Measurements from ENCODE around the gene LRP1B. TPM values are rescaled to one million over a fixed set of nuclear protein-coding genes. Genes with fewer than 3 reads are reported as not detected.

The LRP1B gene
- total RNA-seq, 6 experiments from 2014 or later = 0.06 to 1.7 (median 0.15) TPM; not detected in 1

- Histone ChIP-seq H3K9me3 (no peaks in the 10 kb centered on the region), H3K4me3 (no peak overlapping the region), H3K27me3 (no peaks in the 10 kb centered on the region), H3K4me1 (peaks cover 0 to 12% (median 0%) of the 10 kb centered on the region in 4 donors), H3K27ac (no peak overlapping the region), H3K36me3 (no peaks in the 10 kb centered on the region)
- ATAC-seq (peak in 3 of 4 donors; percentile 46 to 76 (median 57)), DNase-seq (peak in 1 of 3 donors; percentile 20)
- TF ChIP-seq CTCF (IDR thresholded peaks at IDR 0.05) (no peak), POLR2A (IDR thresholded peaks at IDR 0.05) (no peak)
- intact Hi-C loops (cut with DNase I) = no loop called here
- WGBS (ENCODE audit: insufficient coverage, low coverage, low lambda C conversion rate, missing lambda C conversion rate) = 35% methylated on average over 2 of the region's 2 CpGs
These were observed 436.6 kb downstream of the LRP1B start for GRCh38 chr2:141694180-141694579.

- 77% methylated on average over 2 of the region's 2 CpGs for whole genome bisulfite sequencing (ENCODE audit: insufficient coverage, low coverage, low lambda C conversion rate, missing lambda C conversion rate)
- no peak overlapping the region for H3K4me3 ChIP-seq
- H3K9me3 ChIP-seq = no peaks in the 10 kb centered on the region
- intact Hi-C loops (cut with DNase I) = no loop called here
- TF ChIP-seq POLR2A (IDR thresholded peaks at IDR 0.05) = no peak
- no peak for TF ChIP-seq CTCF (IDR thresholded peaks at IDR 0.05)
- H3K27ac ChIP-seq = no peak overlapping the region
- H3K36me3 ChIP-seq = no peaks in the 10 kb centered on the region
- ATAC-seq (no peak), DNase-seq (no peak)
- H3K27me3 ChIP-seq = no peaks in the 10 kb centered on the region
- peaks cover 0 to 12% (median 0%) of the 10 kb centered on the region in 4 donors for H3K4me1 ChIP-seq
These were observed 438.0 kb downstream of the LRP1B start for GRCh38 chr2:141692829-141693228.

- H3K4me1 ChIP-seq = no peaks in the 10 kb centered on the region
- no peak for ATAC-seq
- no peak for TF ChIP-seq POLR2A (IDR thresholded peaks at IDR 0.05)
- TF ChIP-seq CTCF (IDR thresholded peaks at IDR 0.05) = no peak
- intact Hi-C loops (cut with DNase I) = no loop called here
- H3K27ac ChIP-seq = no peak overlapping the region
- DNase-seq = no peak
- H3K27me3 ChIP-seq = no peaks in the 10 kb centered on the region
- H3K9me3 ChIP-seq = no peaks in the 10 kb centered on the region
- no peak overlapping the region for H3K4me3 ChIP-seq
- WGBS (ENCODE audit: insufficient coverage, low coverage, low lambda C conversion rate, missing lambda C conversion rate) = 62% methylated on average over 1 of the region's 2 CpGs
- no peaks in the 10 kb centered on the region for H3K36me3 ChIP-seq
These were observed 454.7 kb downstream of the LRP1B start for GRCh38 chr2:141676139-141676538.

GRCh38 chr2:141666191-141666590, 464.6 kb downstream of the LRP1B start:
- DNase-seq = no peak
- H3K9me3 ChIP-seq = no peaks in the 10 kb centered on the region
- no peak overlapping the region for H3K27ac ChIP-seq
- H3K36me3 ChIP-seq = no peaks in the 10 kb centered on the region
- intact Hi-C loops (cut with DNase I) = no loop called here
- no peak overlapping the region for H3K4me3 ChIP-seq
- TF ChIP-seq POLR2A (IDR thresholded peaks at IDR 0.05) (no peak), CTCF (IDR thresholded peaks at IDR 0.05) (no peak)
- no peaks in the 10 kb centered on the region for H3K27me3 ChIP-seq
- no peak for ATAC-seq
- no peaks in the 10 kb centered on the region for H3K4me1 ChIP-seq

GRCh38 chr2:141660232-141660631, 470.6 kb downstream of the LRP1B start:
- Histone ChIP-seq H3K36me3 (no peaks in the 10 kb centered on the region), H3K27ac (no peak overlapping the region), H3K4me3 (no peak overlapping the region), H3K4me1 (no peaks in the 10 kb centered on the region), H3K9me3 (no peaks in the 10 kb centered on the region), H3K27me3 (no peaks in the 10 kb centered on the region)
- no peak for ATAC-seq
- TF ChIP-seq CTCF (IDR thresholded peaks at IDR 0.05) (no peak), POLR2A (IDR thresholded peaks at IDR 0.05) (no peak)
- intact Hi-C loops (cut with DNase I) = no loop called here
- no CpG with 5 or more reads among the region's 8 CpGs for WGBS (ENCODE audit: insufficient coverage, low coverage, low lambda C conversion rate, missing lambda C conversion rate)
- no peak for DNase-seq

Data from right lobe of liver (tissue), 6 donors.